ENCODE data around the gene LMBR1.

GRCh38 chr7:156881679-156882078, 11.3 kb downstream of the LMBR1 start:
- TF ChIP-seq, protein P1, sequence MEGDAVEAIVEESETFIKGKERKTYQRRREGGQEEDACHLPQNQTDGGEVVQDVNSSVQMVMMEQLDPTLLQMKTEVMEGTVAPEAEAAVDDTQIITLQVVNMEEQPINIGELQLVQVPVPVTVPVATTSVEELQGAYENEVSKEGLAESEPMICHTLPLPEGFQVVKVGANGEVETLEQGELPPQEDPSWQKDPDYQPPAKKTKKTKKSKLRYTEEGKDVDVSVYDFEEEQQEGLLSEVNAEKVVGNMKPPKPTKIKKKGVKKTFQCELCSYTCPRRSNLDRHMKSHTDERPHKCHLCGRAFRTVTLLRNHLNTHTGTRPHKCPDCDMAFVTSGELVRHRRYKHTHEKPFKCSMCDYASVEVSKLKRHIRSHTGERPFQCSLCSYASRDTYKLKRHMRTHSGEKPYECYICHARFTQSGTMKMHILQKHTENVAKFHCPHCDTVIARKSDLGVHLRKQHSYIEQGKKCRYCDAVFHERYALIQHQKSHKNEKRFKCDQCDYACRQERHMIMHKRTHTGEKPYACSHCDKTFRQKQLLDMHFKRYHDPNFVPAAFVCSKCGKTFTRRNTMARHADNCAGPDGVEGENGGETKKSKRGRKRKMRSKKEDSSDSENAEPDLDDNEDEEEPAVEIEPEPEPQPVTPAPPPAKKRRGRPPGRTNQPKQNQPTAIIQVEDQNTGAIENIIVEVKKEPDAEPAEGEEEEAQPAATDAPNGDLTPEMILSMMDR (IDR thresholded peaks at IDR 0.05; ENCODE audit: poor library complexity), result no peak
- TF ChIP-seq EZH2phosphoT487 (IDR thresholded peaks at IDR 0.05; ENCODE audit: low read depth, severe bottlenecking, unreplicated experiment) (no peak), EZH2 (IDR thresholded peaks at IDR 0.05; ENCODE audit: borderline replicate concordance) (no peak)
